NB4 (cell line): Measurements from ENCODE around the gene BBS12.
A peak's percentile ranks its signal among the peaks of the same experiment; 100 is the strongest.

Experiments
- DNase-seq: peaks from one replicate; pipeline ENCODE4 v3.0.0; 2010; ENCODE audit warnings: low read depth
- H3K4me3 ChIP-seq: one replicate; pipeline ENCODE4 v1.5.1; 2011; ENCODE audit warnings: mild to moderate bottlenecking, low read depth, low read length, moderate library complexity
- CTCF ChIP-seq: IDR thresholded peaks from one replicate; pipeline ENCODE4 v1.5.1; 2012; ENCODE audit warnings: low read depth, low read length
- MAX ChIP-seq: IDR thresholded peaks from 2 replicates; pipeline ENCODE4 v1.6.1; 2011; ENCODE audit warnings: low read depth, low read length
- MYC ChIP-seq: IDR thresholded peaks from 2 replicates; pipeline ENCODE4 v1.6.1; 2011; ENCODE audit warnings: low read depth, low read length
- POLR2A ChIP-seq: IDR thresholded peaks from 2 replicates; pipeline ENCODE4 v1.6.1; 2011; ENCODE audit warnings: mild to moderate bottlenecking; ENCODE audit not compliant: insufficient read length; ENCODE audit errors: extremely low read depth

BBS12 gene

DNA sequence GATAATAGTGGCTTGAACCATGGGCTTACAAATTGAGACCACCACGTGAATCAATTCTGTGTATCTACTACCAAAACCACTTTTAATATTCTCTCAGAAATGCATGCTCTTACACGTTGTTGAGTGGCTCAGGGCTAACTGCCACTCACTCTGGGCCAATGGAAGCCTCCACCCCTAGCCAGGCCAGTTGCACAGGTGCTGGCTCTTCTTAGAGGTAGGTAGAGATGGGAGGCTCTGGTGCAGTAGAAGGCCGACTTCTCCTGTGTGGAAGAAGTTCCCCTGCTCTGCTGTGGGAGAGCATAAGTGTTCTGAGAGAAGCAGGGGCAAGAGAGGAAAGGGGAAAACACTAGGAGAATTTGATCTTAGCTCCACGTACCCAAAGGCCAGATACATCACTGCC, 25.0 kb upstream of the BBS12 start:
- TF ChIP-seq POLR2A = no peak
- no peak for TF ChIP-seq MAX
- TF ChIP-seq MYC = no peak
- no peak for TF ChIP-seq CTCF
- DNase-seq = no peak
- H3K4me3 ChIP-seq = no peak overlapping the region

- TF ChIP-seq MYC (no peak), MAX (no peak), POLR2A (no peak), CTCF (no peak)
- no peak for DNase-seq
- H3K4me3 ChIP-seq = no peak overlapping the region
Observed at GRCh38 chr4:122709236-122709635, 23.3 kb upstream of the BBS12 start.

GRCh38 chr4:122710434-122711308, 21.8 kb upstream of the BBS12 start:
- no peak for DNase-seq
- no peak for TF ChIP-seq MYC
- TF ChIP-seq MAX = no peak
- H3K4me3 ChIP-seq = no peak overlapping the region

DNA sequence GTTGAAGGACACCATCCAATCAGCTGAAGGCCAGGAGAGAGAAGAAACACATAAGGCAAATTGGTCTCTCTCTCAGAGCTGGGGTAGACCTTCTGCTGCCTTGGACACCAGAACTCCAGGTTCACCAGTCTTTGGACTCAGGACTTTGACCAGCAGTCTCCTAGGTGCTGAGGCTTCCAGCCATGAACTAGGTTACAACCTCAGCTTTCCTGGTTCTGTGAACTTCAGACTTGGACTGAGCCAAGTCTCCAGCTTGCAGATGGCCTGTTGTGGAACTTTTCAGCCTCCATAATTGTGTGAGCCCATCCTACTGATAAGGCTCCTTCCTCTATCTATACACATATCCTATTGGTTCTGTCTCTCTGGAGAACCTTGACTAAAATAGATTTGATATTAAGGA, 20.6 kb upstream of the BBS12 start:
- no peak overlapping the region for H3K4me3 ChIP-seq
- TF ChIP-seq MYC (no peak), POLR2A (no peak), MAX (no peak), CTCF (no peak)
- DNase-seq = no peak

- TF ChIP-seq CTCF = no peak
- no peak for TF ChIP-seq MAX
- no peak for TF ChIP-seq POLR2A
- no peak for TF ChIP-seq MYC
- DNase-seq = peak; percentile 47
- no peak overlapping the region for H3K4me3 ChIP-seq
Observed at GRCh38 chr4:122712782-122713181, 19.7 kb upstream of the BBS12 start.

GRCh38 chr4:122715221-122715620, 17.3 kb upstream of the BBS12 start:
- DNase-seq = no peak
- H3K4me3 ChIP-seq = no peak overlapping the region
- no peak for TF ChIP-seq MYC
- TF ChIP-seq CTCF = no peak
- TF ChIP-seq POLR2A = no peak
- no peak for TF ChIP-seq MAX
